Raji (cell line): ENCODE measurements around the gene MS4A18.

Experiments used
- POLR2A ChIP-seq: IDR thresholded peaks from 2 replicates; pipeline ENCODE4 v1.6.1; 2011; ENCODE audit warnings: low read depth, low read length, control low read depth; ENCODE audit not compliant: insufficient read depth

Gene MS4A18

DNA sequence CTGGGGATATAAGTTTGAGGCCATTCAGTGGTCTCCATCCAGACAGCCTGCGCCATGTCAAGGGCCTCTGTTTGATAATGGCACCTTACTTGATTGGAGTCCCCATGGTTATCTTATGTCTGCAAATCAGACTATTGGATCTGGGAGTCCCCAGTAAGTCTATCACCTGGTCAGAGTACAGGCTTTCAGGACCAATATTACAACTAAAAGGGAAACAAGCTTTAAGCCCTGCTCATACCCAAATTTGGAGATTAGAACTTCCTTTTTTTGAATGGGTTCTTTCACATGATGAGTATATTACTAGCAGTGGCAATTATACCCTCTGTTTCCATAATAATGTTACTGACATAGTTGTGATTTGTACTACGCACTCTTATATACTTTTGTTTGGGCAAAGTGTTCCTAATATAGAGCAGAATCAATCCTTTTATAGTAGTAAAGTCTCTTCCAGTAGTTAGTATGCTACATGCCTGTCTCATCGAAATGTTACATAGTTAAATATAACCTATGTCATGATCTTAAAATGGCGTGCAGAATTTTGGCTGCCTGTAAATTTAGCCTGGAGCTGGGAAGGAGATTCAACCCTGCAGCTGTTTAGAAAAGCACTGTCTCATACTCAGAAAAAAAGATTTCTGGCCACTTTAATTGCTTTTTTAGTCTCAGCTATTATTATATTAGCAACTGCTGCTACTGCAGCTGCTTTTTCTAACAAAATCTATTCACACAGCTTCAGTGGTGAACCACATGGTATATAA is 37.1 kb downstream of the MS4A18 start:
- TF ChIP-seq POLR2A, result no peak

DNA sequence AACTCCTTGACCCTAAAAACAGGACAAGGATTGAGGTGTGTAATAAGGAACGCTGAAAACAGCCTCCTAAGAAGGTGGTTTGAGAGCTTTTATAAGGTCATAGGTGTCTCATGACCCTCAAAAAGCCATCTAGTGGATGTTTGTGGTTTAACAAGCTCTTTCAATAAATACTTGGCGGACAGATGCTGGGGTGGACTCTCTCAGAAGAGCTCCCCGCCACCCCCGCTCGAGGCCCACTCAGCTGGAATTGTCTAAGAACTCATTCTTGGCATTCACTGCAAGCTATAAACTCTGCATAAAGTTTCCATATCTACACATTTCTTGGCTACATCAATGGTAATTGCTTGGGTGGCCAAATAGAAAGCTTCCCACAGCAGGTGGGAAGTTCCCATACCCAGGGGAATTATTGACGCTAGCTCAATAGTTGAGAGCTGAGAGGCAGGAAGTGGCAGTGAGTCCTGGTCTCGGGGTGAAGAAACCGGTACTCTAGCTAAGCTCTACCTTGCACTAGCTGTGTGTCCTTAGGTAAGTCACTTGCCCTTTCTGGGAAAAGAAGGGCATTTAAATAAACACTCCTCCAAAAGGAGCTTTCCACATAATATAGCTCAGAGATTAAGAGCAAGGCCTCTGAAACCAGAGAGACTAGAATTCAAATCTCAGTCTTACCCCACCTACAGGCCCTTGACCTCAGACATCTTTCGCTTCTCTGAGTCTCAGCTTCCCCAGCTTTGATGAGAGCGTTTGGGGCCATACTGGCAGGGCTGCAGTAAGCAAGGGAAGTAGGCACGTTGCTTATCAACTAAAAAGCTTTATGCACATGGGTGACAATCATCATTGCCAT is 38.6 kb downstream of the MS4A18 start:
- TF ChIP-seq POLR2A, result no peak

DNA sequence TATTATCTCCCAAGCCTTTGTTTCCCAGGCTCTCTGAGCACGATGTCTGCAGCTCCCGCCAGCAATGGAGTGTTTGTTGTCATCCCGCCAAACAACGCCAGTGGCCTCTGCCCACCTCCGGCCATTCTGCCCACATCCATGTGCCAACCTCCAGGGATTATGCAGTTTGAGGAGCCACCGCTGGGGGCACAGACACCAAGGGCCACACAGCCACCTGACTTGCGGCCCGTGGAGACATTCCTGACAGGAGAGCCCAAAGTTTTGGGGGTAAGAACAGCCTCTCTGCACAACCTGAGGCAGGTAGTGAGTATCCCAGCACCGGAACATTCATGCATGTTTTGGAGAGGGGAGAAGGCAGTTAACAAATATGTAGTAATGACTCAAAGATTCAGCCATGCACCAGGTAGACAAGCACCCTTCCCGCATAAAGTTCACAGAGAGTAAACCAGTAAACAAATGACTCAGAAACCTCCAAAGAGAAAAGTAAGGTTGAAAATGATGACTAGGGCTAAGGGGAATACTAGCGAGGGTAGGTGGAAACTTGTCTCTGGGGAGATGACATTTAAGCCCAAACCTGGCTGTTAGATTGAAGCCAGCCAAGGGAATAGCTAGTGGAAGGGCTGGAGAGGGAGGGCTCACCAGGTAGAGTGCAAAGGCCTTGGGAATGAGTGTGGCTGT is 39.3 kb downstream of the MS4A18 start:
- TF ChIP-seq POLR2A, result no peak

DNA sequence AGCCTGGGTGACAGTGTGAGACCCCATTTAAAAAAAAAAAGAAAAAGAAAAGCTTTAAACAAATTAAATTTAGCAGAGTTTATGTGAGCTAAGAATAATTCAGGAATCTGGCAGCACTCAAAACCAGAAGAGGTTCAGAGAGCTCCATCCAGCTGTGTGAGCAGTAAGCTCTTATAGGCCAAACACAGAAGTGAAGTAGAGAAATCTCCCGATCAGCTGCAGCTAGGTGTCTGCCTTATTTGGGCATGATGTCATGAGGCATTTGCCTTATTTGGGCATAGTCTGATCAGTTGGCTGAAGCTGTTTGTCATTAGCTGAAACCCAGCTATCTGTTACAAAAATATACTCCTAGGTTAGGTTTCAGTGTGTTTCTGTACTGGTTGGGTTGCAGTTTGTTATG is 40.4 kb downstream of the MS4A18 start:
- no peak for TF ChIP-seq POLR2A

DNA sequence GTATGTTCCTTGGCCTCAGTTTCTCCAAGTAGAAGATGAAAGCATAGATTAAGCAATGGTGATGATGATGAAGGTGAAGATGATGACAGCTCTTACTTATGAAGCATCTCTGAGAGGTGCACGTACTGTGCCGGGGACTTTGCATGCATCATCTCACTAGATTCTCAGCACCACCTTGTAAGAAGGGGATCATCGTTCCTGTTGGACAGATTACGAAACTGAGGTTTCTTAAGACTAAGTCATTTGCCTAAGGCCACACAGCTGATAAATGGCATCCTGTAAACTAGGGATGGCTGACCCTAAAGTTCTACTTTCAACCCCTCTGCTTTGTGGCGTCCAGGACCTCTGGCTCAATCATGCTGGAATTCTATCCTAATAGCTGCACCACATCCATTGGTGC is 40.8 kb downstream of the MS4A18 start:
- TF ChIP-seq POLR2A, result no peak

DNA sequence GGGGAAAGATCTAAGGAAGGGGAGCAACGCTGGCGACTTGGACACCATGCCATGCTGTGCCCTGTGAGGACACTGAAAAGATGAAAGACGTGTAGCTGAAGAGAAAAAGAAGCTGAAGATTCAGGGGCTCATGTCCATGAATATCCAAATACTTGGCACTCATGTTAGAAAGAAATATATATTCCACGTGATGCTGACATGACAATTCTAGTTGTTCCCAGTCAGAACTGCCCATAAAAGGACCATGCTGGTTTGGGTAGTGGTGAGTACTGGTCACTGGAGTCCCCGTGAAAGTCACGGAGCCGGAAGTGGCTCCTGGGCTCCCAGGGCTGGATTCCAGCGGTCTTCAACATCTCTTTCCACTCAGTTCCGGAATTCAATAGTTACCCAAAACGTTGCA is 42.0 kb downstream of the MS4A18 start:
- no peak for TF ChIP-seq POLR2A

DNA sequence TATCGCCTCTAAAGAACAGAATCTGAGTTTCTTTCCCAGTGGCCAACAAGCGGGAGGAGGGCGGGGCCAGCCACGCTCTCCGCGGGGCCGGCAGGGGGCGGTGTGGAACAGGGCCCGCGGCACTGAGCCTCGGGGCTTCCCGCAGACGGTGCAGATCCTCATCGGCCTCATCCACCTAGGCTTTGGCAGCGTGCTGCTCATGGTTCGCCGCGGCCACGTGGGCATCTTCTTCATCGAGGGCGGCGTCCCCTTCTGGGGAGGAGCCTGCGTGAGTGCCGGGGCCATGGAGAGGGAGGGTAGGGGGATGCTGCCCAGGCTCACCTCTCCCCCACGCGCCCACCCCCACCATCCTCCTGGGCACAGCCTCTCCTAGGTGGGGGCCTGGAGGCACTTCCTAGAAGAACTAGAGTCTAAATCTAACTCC is 42.9 kb downstream of the MS4A18 start:
- TF ChIP-seq POLR2A, result no peak

DNA sequence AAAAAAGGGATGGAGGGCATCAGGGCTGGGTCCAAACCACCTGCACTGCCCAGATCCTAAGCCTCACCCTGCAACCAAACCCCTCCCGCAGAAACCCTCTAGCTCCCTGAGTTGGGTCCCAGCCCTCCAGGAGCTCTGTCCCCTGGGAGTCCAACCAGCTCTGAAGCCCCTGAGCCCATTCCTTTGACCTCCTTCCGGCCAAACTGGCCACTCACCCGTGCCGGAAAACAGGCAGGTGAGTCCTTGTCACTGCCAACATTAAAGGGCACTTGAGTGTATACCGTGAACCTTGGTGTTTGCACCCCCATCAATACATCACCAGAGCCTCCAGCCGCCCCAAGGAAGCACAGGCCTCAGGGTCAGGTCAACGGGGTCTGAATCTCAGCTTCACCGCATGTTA is 43.7 kb downstream of the MS4A18 start:
- TF ChIP-seq POLR2A, result no peak

DNA sequence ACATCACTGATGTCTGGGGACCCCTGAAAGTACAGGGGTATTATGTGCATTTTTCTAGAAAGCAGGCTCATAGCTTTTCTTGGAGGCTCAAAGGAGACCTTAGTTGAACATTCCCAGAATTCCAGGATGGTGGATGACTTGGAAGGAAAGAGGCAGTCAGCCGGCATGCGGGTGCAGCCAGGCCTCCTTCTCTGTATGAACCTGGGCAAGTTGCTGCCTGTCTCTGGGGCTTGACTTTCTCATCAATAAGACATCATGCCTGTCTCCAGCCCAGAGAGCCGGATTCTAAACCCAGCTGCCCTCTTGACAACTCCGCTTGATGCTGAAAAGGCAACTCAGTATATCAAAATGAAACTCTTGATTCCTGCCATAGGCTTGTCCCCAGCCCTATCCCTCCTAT is 44.8 kb downstream of the MS4A18 start:
- TF ChIP-seq POLR2A, result no peak

DNA sequence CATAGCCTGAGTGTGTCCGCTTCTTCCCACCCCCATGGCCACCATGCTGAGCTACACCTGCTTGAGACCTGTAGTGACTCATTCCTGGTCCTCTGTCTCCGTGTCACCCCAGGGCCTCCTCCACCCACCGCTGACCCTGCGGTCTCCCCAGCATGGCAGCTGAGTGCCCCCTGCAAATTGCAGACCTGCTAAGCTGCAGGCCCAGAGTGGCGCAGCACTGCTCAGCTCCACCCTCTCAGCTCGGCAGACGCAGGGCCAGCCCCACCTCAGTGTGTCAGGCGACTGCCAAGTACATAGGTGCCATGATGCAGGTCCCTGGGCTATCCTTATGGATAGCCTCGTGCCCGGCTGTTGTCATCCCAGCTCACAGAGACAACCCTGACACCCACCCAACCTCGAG is 45.3 kb downstream of the MS4A18 start:
- no peak for TF ChIP-seq POLR2A

DNA sequence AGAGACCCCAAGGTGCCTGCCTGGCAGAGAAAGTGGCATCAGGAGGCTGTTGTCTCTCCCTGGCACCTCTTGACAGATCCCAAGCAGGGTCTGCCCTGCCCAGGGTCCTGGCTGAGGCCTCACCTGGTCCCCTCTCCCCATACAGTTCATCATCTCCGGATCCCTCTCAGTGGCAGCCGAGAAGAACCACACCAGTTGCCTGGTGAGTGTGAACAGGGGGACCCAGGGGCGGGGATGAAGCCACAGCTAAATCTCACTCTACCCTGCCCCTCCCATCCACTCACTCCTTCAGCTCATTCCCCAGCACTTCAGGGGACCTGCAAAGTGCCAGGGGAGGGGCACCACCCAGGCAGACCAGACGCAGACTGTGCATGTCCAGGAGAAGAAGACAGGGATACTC is 46.6 kb downstream of the MS4A18 start:
- no peak for TF ChIP-seq POLR2A

DNA sequence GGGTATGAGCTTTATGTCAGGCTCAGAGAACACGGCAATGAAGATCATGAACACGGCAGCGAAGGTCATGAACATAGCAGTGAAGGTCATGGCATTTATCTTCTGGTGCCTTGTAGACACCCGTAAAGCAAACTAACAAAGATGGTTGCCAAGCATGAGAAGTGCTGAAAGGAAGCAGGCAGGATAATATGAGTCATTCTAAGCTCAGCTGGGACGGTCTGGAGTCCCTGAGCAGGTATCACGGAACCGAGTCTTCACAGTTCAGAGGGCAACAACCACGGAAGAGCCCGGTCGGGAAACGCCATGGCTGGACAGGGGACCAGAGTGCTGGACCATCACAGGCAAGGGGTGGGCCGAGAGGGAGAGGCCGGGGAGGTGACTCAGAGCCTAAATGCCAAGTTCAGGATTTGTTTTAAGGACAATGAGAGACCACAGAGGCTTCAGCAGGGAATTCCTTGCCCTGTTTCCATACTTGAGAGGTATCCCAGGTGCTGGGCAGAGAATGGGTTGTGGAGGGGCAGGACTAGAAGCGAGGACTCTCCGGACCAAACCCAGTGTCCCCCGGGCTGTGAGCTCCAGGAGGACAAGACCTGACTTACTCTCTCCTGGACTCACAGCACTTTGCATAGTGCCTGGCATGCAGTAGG is 47.5 kb downstream of the MS4A18 start:
- TF ChIP-seq POLR2A, result no peak

DNA sequence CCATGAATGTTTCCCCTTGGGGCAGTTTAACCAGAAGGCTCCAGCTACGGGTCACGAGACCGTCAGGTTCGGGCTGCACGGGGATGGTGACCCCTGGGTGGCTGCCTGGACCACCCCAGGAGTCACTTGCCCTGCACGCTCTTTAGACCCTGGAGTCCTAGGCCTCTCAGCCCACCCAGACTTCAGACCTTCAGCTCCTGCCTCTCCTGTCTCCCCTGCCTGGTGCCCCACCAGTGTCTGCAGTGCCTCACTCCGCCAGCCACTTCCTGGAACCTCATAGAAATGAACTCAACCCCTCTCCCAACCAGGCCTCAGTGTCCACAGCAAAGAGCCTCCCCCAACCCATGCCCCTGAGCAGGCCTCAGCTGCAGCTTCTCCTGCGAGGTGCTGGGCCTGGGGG is 48.1 kb downstream of the MS4A18 start:
- no peak for TF ChIP-seq POLR2A

DNA sequence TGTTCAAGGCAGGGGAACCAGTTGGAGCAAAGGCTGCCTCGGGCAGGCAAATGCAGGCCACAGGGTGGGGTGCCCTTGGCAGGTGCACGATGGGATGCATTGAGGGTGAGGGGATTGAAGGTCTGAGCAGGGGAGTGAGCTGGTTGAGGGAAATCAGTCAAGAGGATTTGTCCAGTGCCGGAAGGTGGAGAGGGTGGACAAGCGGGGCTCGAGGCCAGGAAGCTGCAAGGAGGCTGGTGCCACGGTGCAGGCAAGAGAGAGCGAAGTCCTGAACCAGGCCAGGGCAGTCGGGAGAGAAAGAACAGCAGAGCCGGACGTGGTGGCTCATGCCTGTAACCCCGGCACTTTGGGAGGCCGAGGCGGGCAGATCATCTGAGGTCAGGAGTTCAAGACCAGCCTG is 50.2 kb downstream of the MS4A18 start:
- TF ChIP-seq POLR2A, result no peak

DNA sequence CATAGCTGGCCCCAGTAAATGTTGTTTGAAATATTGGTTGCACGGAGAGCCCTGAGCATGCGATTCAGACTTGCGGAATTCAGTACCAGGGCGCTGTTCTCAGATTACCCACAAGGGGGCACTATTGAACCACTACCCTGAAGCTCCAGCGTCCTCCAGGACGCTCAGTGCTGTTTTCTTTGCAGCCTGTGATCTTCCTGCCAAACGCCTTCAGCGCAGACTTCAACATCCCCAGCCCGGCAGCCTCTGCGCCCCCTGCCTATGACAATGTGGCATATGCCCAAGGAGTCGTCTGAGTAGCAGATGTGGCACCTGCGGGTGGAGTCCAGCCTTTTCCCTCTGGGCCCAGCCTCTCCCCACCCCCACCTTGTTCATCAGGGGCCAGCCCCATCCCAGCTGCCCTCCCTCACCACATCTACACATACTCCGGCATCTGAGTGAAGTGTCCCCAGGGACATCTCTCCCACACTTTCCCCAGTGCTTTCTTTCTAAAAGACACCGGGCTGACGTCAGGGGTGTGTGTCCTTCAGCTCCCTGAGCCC is 51.0 kb downstream of the MS4A18 start:
- no peak for TF ChIP-seq POLR2A
